T-cell (primary cell): ENCODE data around the gene DCBLD1. TPM values are rescaled to one million over a fixed set of nuclear protein-coding genes. Genes with fewer than 3 reads are reported as not detected.

Source experiments
- ATAC-seq, 4 experiments: fragments of 200-7000 bp in 3 of 4; fragments of 150-1000 bp in 1 of 4; cut with Tn5 transposase; replicated peaks in 1 of 4; 1 replicate in 3 of 4; 2 replicates in 1 of 4; pipeline ENCODE4 v1.10.0; 2021; ENCODE audit warnings: moderate library complexity in 3 of 4, mild to moderate bottlenecking in 2 of 4, moderate number of reproducible peaks in 1 of 4
- CTCF ChIA-PET, 2 donors: fragments of 300-600 bp; sonication (Branson Sonifier 250); formaldehyde crosslinking; loops; one replicate each; lab custom pipeline; 2022; ENCODE audit warnings: antibody characterized with exemption in 2 of 2; lab: Charles Lee
- POLR2A ChIA-PET, 2 donors: fragments of 300-600 bp; sonication (Branson Sonifier 250); formaldehyde crosslinking; loops; one replicate each; lab custom pipeline; 2022; ENCODE audit warnings: antibody characterized with exemption in 2 of 2; lab: Charles Lee
- DNase-seq, 35 experiments: peaks; one replicate each; pipeline versions ENCODE4 v3.0.0 to v3.0.0-alpha.2; 2013 to 2023
- H3K27ac ChIP-seq: one replicate; pipeline ENCODE4 v1.5.1; 2013; ENCODE audit warnings: low read length
- H3K27me3 ChIP-seq, 2 experiments: replicated peaks in 1 of 2; 1 replicate in 1 of 2; 2 replicates in 1 of 2; pipeline versions ENCODE4 v1.6.1 to v1.7.0; 2013; ENCODE audit warnings: low read length in 1 of 2, mixed read lengths in 1 of 2; ENCODE audit not compliant: control insufficient read depth in 2 of 2, insufficient read depth in 2 of 2; ENCODE audit errors: extremely low read depth in 1 of 2
- H3K36me3 ChIP-seq, 2 donors: 1 replicate in 1 of 2; 2 replicates in 1 of 2; pipeline versions ENCODE4 v1.6.1 to v1.7.0; 2013; ENCODE audit warnings: low read length in 1 of 2; ENCODE audit not compliant: control insufficient read depth in 2 of 2, insufficient read depth in 1 of 2; ENCODE audit errors: extremely low read depth in 1 of 2
- H3K4me1 ChIP-seq, 2 experiments: 1 replicate in 1 of 2; 2 replicates in 1 of 2; pipeline versions ENCODE4 v1.6.1 to v1.7.0; 2013; ENCODE audit warnings: low read length in 2 of 2, mixed read lengths in 1 of 2; ENCODE audit not compliant: insufficient read depth in 2 of 2, control insufficient read depth in 1 of 2; ENCODE audit errors: extremely low read depth in 1 of 2
- H3K4me3 ChIP-seq, 2 donors: 1 replicate in 1 of 2; 2 replicates in 1 of 2; pipeline versions ENCODE4 v1.5.1 to v1.7.0; 2013; ENCODE audit warnings: mild to moderate bottlenecking in 2 of 2, low read length in 1 of 2, moderate library complexity in 1 of 2; ENCODE audit not compliant: control insufficient read depth in 1 of 2; ENCODE audit errors: extremely low read depth in 1 of 2
- H3K9me3 ChIP-seq: 2 replicates; pipeline ENCODE4 v1.7.0; 2013
- H3K27ac Mint-ChIP-seq, 2 donors: one replicate each; pipeline ENCODE4 v1.8.0; 2020 to 2021; ENCODE audit warnings: mild to moderate bottlenecking in 2 of 2, mixed read lengths in 2 of 2
- H3K27me3 Mint-ChIP-seq, 2 donors: one replicate each; pipeline ENCODE4 v1.8.0; 2021 to 2022; ENCODE audit warnings: mixed read lengths in 2 of 2
- H3K36me3 Mint-ChIP-seq: one replicate; pipeline ENCODE4 v1.8.0; 2021; ENCODE audit warnings: mixed read lengths
- H3K4me1 Mint-ChIP-seq, 3 donors: one replicate each; pipeline ENCODE4 v1.8.0; 2020 to 2022; ENCODE audit warnings: mixed read lengths in 3 of 3, mild to moderate bottlenecking in 1 of 3
- H3K4me3 Mint-ChIP-seq, 3 donors: one replicate each; pipeline ENCODE4 v1.8.0; 2020 to 2022; ENCODE audit warnings: mild to moderate bottlenecking in 3 of 3, mixed read lengths in 3 of 3, moderate library complexity in 3 of 3
- H3K9me3 Mint-ChIP-seq, 3 donors: one replicate each; pipeline ENCODE4 v1.8.0; 2020 to 2022; ENCODE audit warnings: mixed read lengths in 3 of 3
- WGBS: methylation state at CpG from one replicate; pipeline ENCODE4 v1.1.5; 2013; ENCODE audit warnings: missing lambda C conversion rate; ENCODE audit not compliant: insufficient coverage; 5-methylcytosine and 5-hydroxymethylcytosine counted together
- total RNA-seq, 35 experiments: library from RNA in 6 of 35; stranded (reverse) in 6 of 35; fragments of 120-200 nt in 1 of 35; gene quantifications; one replicate each; pipeline versions ENCODE4 v1.2.1 to v1.2.4 and lab custom pipeline; 2013 to 2026

Gene DCBLD1
- total RNA-seq, 5 donors from 2014 or later (not counting 1 experiment from before 2014, with no cell fraction given), result 2.2 to 7.3 (median 4.2) TPM

- Mint-ChIP-seq H3K27me3 (peaks cover 2 to 3% of the 10 kb centered on the region in 2 donors), H3K36me3 (no peaks in the 10 kb centered on the region), H3K4me1 (no peaks in the 10 kb centered on the region), H3K27ac (no peak overlapping the region), H3K4me3 (no peak overlapping the region), H3K9me3 (no peaks in the 10 kb centered on the region)
- ChIA-PET CTCF (interaction anchor here in 1 of 2 donors (0.9 kb wide), 1 partner anchor 8 kb away, joined by 3 read pairs; no protein-coding TSS in a partner anchor), POLR2A (no interaction called here)
- Histone ChIP-seq H3K4me1 (no peaks in the 10 kb centered on the region), H3K36me3 (no peaks in the 10 kb centered on the region), H3K27ac (no peak overlapping the region), H3K4me3 (no peak overlapping the region), H3K9me3 (no peaks in the 10 kb centered on the region), H3K27me3 (no peaks in the 10 kb centered on the region)
- ATAC-seq (no peak), DNase-seq (no peak)
- no CpG with 5 or more reads among the region's 5 CpGs for WGBS
These were observed 25.5 kb upstream of the DCBLD1 start for GRCh38 chr6:117456998-117457397.

- H3K4me1 ChIP-seq, result no peaks in the 10 kb centered on the region
- ChIA-PET POLR2A (interaction anchor here in 1 of 2 donors (0.6 kb wide), 1 partner anchor 16 kb away, joined by 3 read pairs; no protein-coding TSS in a partner anchor), CTCF (interaction anchor here (0.8 to 1.2 kb wide), 2 partner anchors 9 to 145 kb away, joined by 3 read pairs; no protein-coding TSS in a partner anchor)
- 60% methylated on average over 1 of the region's 2 CpGs for whole genome bisulfite sequencing
- no peaks in the 10 kb centered on the region for H3K36me3 Mint-ChIP-seq
- DNase-seq, result no peak
- H3K9me3 ChIP-seq, result no peaks in the 10 kb centered on the region
- H3K27me3 ChIP-seq, result no peaks in the 10 kb centered on the region
- H3K27ac ChIP-seq, result no peak overlapping the region
- H3K4me3 Mint-ChIP-seq, result no peak overlapping the region
- no peak overlapping the region for H3K27ac Mint-ChIP-seq
- H3K4me1 Mint-ChIP-seq, result peaks cover 0 to 8% (median 4%) of the 10 kb centered on the region in 3 donors
- peaks cover 0 to 2% of the 10 kb centered on the region in 2 donors for H3K27me3 Mint-ChIP-seq
- no peaks in the 10 kb centered on the region for H3K9me3 Mint-ChIP-seq
- no peaks in the 10 kb centered on the region for H3K36me3 ChIP-seq
- H3K4me3 ChIP-seq, result no peak overlapping the region
- ATAC-seq, result no peak
These were observed 23.1 kb upstream of the DCBLD1 start for GRCh38 chr6:117459204-117459944.

GRCh38 chr6:117463762-117464665, 18.5 kb upstream of the DCBLD1 start:
- H3K4me3 Mint-ChIP-seq, result peak overlapping the region in 1 of 3 donors; percentile 8
- H3K4me3 ChIP-seq, result no peak overlapping the region
- H3K9me3 ChIP-seq, result no peaks in the 10 kb centered on the region
- ATAC-seq (peak in 2 of 4 experiments; percentile 20 to 64), DNase-seq (no peak)
- peaks cover 2 to 8% of the 10 kb centered on the region in 2 donors for H3K27me3 Mint-ChIP-seq
- H3K4me1 Mint-ChIP-seq, result peaks cover 0 to 13% (median 4%) of the 10 kb centered on the region in 3 donors
- no peaks in the 10 kb centered on the region for H3K36me3 Mint-ChIP-seq
- H3K36me3 ChIP-seq, result no peaks in the 10 kb centered on the region
- no peaks in the 10 kb centered on the region for H3K9me3 Mint-ChIP-seq
- H3K4me1 ChIP-seq, result no peaks in the 10 kb centered on the region
- CTCF ChIA-PET, result interaction anchor here in 1 of 2 donors (1.4 to 1.8 kb wide), 2 partner anchors 7 to 14 kb away, joined by 3 to 6 read pairs; no protein-coding TSS in a partner anchor
- POLR2A ChIA-PET, result no interaction called here
- no peak overlapping the region for H3K27ac ChIP-seq
- H3K27me3 ChIP-seq, result peaks cover 0 to 11% of the 10 kb centered on the region in 2 experiments
- no peak overlapping the region for H3K27ac Mint-ChIP-seq
- WGBS, result 100% methylated on average over 1 of the region's 4 CpGs

- WGBS, result no CpG with 5 or more reads among the region's 2 CpGs
These were observed 17.8 kb upstream of the DCBLD1 start for GRCh38 chr6:117464700-117465099.

GRCh38 chr6:117465691-117466090, 16.8 kb upstream of the DCBLD1 start:
- H3K4me3 ChIP-seq, result no peak overlapping the region
- Mint-ChIP-seq H3K27ac (no peak overlapping the region), H3K36me3 (no peaks in the 10 kb centered on the region), H3K4me1 (peaks cover 0 to 19% (median 8%) of the 10 kb centered on the region in 3 donors), H3K9me3 (no peaks in the 10 kb centered on the region), H3K4me3 (no peak overlapping the region), H3K27me3 (peaks cover 1 to 12% of the 10 kb centered on the region in 2 donors)
- WGBS, result 0% methylated on average over 1 of the region's 1 CpG
- no peaks in the 10 kb centered on the region for H3K36me3 ChIP-seq
- ChIA-PET POLR2A (interaction anchor here in 1 of 2 donors (0.7 kb wide), 1 partner anchor 991 kb away, joined by 4 read pairs; no protein-coding TSS in a partner anchor), CTCF (interaction anchor here in 1 of 2 donors (1.1 to 1.8 kb wide), 2 partner anchors 10 to 16 kb away, joined by 4 to 6 read pairs; no protein-coding TSS in a partner anchor)
- DNase-seq (no peak), ATAC-seq (no peak)
- peaks cover 0 to 2% of the 10 kb centered on the region in 2 experiments for H3K4me1 ChIP-seq
- H3K9me3 ChIP-seq, result no peaks in the 10 kb centered on the region
- H3K27ac ChIP-seq, result no peak overlapping the region
- H3K27me3 ChIP-seq, result peaks cover 0 to 11% of the 10 kb centered on the region in 2 experiments

More at GRCh38 chr6:117464700-117465099, 17.8 kb upstream of the DCBLD1 start:
- Histone ChIP-seq H3K4me1 (peaks cover 0 to 2% of the 10 kb centered on the region in 2 experiments), H3K4me3 (no peak overlapping the region), H3K9me3 (no peaks in the 10 kb centered on the region), H3K27me3 (peaks cover 0 to 11% of the 10 kb centered on the region in 2 experiments), H3K27ac (no peak overlapping the region), H3K36me3 (no peaks in the 10 kb centered on the region)
- Mint-ChIP-seq H3K4me1 (peaks cover 0 to 19% (median 8%) of the 10 kb centered on the region in 3 donors), H3K27ac (no peak overlapping the region), H3K27me3 (peaks cover 2 to 12% of the 10 kb centered on the region in 2 donors), H3K9me3 (no peaks in the 10 kb centered on the region), H3K36me3 (no peaks in the 10 kb centered on the region), H3K4me3 (no peak overlapping the region)
- no peak for ATAC-seq
- no peak for DNase-seq
- CTCF ChIA-PET, result interaction anchor here in 1 of 2 donors (1.1 to 1.8 kb wide), 3 partner anchors 8 to 15 kb away, joined by 3 to 6 read pairs (median 4); no protein-coding TSS in a partner anchor
- POLR2A ChIA-PET, result interaction anchor here in 1 of 2 donors (0.7 kb wide), 1 partner anchor 991 kb away, joined by 4 read pairs; no protein-coding TSS in a partner anchor
